ENCODE measurements around the gene PFKL. TPM values are rescaled to one million over a fixed set of nuclear protein-coding genes. Genes with fewer than 3 reads are reported as not detected.

The PFKL gene
- total and polyA plus RNA-seq, 2 of the 8 experiments (the other 6 are each of a cell fraction or from before 2014, with no cell fraction given) = 80.2 to 82.3 TPM

DNA sequence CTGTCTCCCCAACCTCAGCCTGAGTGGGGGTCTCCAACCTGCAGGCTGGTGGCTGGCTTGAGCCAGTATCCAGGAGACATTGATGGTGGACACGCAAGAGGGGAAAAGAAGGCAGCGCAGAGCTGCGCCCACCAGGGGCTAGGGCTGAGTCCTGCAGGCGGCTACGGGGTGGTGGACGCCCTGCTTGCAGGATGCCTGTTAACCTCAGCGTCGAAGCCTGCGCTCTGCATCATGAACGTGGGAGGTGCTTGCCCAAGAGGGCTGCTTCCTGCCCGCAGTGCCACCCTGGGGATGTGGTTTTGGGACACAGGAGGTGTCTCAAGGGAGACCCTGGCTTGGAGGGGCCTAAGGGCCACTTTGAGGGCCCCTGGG lies 27.7 kb downstream of the PFKL start:
- Histone ChIP-seq H2BK120ac (replicated peaks; ENCODE audit: low read depth, low read length) (no peak overlapping the region), H4K5ac (ENCODE audit: insufficient read length, low read depth, low read length) (no peak overlapping the region), H2BK12ac (ENCODE audit: low read depth, low read length) (no peak overlapping the region), H3K9ac (replicated peaks in 1 of 4; ENCODE audit: extremely low read depth in 1 of 4, low read depth in 3 of 4, low read length in 3 of 4) (no peak overlapping the region; a peak in 1 of 7 replicates), H3K23me2 (ENCODE audit: low read depth, low read length) (no peaks in the 10 kb centered on the region), H2AK5ac (ENCODE audit: low read depth, low read length) (no peak overlapping the region), H4K20me1 (replicated peaks in 1 of 2; ENCODE audit: control insufficient read depth in 1 of 2, insufficient read depth in 2 of 2, low read length in 2 of 2) (peaks cover 0 to 6% of the 10 kb centered on the region in 2 experiments), H2BK5ac (ENCODE audit: low read depth, low read length) (no peak overlapping the region), H3K23ac (ENCODE audit: insufficient read length) (no peak overlapping the region), H3K56ac (replicated peaks; ENCODE audit: insufficient read length, low read depth, low read length) (no peak overlapping the region), H3K79me1 (ENCODE audit: low read depth, low read length) (no peaks in the 10 kb centered on the region), H3K79me2 (ENCODE audit: control insufficient read depth in 1 of 2, insufficient read depth in 2 of 2, low read length in 2 of 2) (no peaks in the 10 kb centered on the region), H2BK15ac (ENCODE audit: low read length) (no peak overlapping the region), H2AFZ (ENCODE audit: low read length) (no peak overlapping the region), H3K14ac (ENCODE audit: insufficient read length) (no peak overlapping the region), H3K36me3 (ENCODE audit: control insufficient read depth in 2 of 4, insufficient read depth in 4 of 4, low read length in 3 of 4) (peaks cover 0 to 23% (median 1%) of the 10 kb centered on the region in 4 experiments; a peak in 2 of 8 replicates), H2BK20ac (ENCODE audit: low read length) (no peak overlapping the region), H3K27ac (ENCODE audit: low read depth, low read length) (no peak overlapping the region), H3K9me3 (ENCODE audit: insufficient read depth in 2 of 2, low read depth in 1 of 2, low read length in 1 of 2) (no peaks in the 10 kb centered on the region), H3K4me3 (ENCODE audit: extremely low read depth in 1 of 4, insufficient read depth in 2 of 4, low read depth in 3 of 4, low read length in 4 of 4) (no peak overlapping the region), H3K18ac (ENCODE audit: extremely low read depth, low read length) (no peak overlapping the region), H3K4ac (replicated peaks; ENCODE audit: insufficient read length, low read depth, low read length) (no peak overlapping the region), H4K91ac (replicated peaks; ENCODE audit: insufficient read length, low read length) (no peak overlapping the region), H3K4me2 (ENCODE audit: insufficient read depth in 1 of 2, low read depth in 2 of 2, low read length in 2 of 2) (no peak overlapping the region), H3K4me1 (replicated peaks in 1 of 4; ENCODE audit: control insufficient read depth in 3 of 4, insufficient read depth in 4 of 4, low read length in 3 of 4) (no peaks in the 10 kb centered on the region), H4K8ac (ENCODE audit: extremely low read depth, insufficient read depth, low read length) (no peak overlapping the region), H3K27me3 (replicated peaks in 1 of 4; ENCODE audit: control insufficient read depth in 3 of 4, extremely low read depth in 1 of 4, insufficient read depth in 3 of 4, low read length in 3 of 4) (no peaks in the 10 kb centered on the region)
- POLR2A ChIA-PET (ENCODE audit: partially characterized antibody) = interaction anchor here (0.9 kb wide), 1 partner anchor 14 kb away, joined by 4 read pairs; no protein-coding TSS in a partner anchor
- DNase-seq (ENCODE audit: low read depth in 1 of 2, low spot score in 2 of 2) (no peak), FAIRE-seq (no peak)
- WGBS, 2 experiments (ENCODE audit: extremely low coverage in 1 of 2, insufficient coverage in 1 of 2, insufficient read length in 1 of 2, insufficient replicate concordance in 2 of 2, low coverage in 1 of 2, low lambda C conversion rate in 2 of 2, missing lambda C conversion rate in 1 of 2) = 96% methylated on average over 10 of the region's 11 CpGs; no CpG with 5 or more reads in 1 of the 2 experiments
- no peak for TF ChIP-seq EP300 (IDR thresholded peaks at IDR 0.05; ENCODE audit: borderline replicate concordance in 1 of 2, low read depth in 2 of 2, low read length in 2 of 2)
- CTCF ChIA-PET (ENCODE audit: partially characterized antibody) = interaction anchor here (0.9 to 1.2 kb wide), 2 partner anchors 13 to 15 kb away, joined by 3 read pairs; no protein-coding TSS in a partner anchor

All from H1 (cell line).